ENCODE results near the gene WBP4. TPM values are rescaled to one million over a fixed set of nuclear protein-coding genes. Genes with fewer than 3 reads are reported as not detected.

The WBP4 gene
- polyA plus RNA-seq, 2 of the 4 experiments (the other 2 are of a cell fraction) = 9.0 to 13.9 TPM

- no peak overlapping the region for H3K27ac ChIP-seq
- H3K4me3 ChIP-seq = no peak overlapping the region
- DNase-seq (ENCODE audit: low read depth in 1 of 2, low spot score in 1 of 2) (no peak), ATAC-seq (no peak), FAIRE-seq (no peak)
- no peak overlapping the region for H3K4me2 ChIP-seq
- H3K4me1 ChIP-seq = peaks cover 36% of the 10 kb centered on the region
- ChIA-PET POLR2A (no interaction called here), CTCF (no interaction called here)
- WGBS (ENCODE audit: missing lambda C conversion rate) = 90% methylated on average over 4 of the region's 4 CpGs
- TF ChIP-seq ZFP36 (IDR thresholded peaks at IDR 0.05; ENCODE audit: borderline replicate concordance, partially characterized antibody) = no peak
- H3K9me3 ChIP-seq = peaks cover 4% of the 10 kb centered on the region; the same call in 1 of the 3 replicates
These were observed 11.5 kb upstream of the WBP4 start for GRCh38 chr13:41049480-41050440.

GRCh38 chr13:41052441-41052840, 8.9 kb upstream of the WBP4 start:
- WGBS (ENCODE audit: missing lambda C conversion rate) = 25% methylated on average over 3 of the region's 3 CpGs
- ATAC-seq (peak in 1 of 2 experiments; percentile 37; a peak in 1 of 6 replicates), DNase-seq (ENCODE audit: low read depth in 1 of 2, low spot score in 1 of 2) (peak in 1 of 2 experiments; percentile 34), FAIRE-seq (no peak)
- no peak overlapping the region for H3K4me3 ChIP-seq
- POLR2A ChIA-PET = no interaction called here
- H3K9me3 ChIP-seq = peaks cover 4% of the 10 kb centered on the region; the same call in 1 of the 3 replicates
- CTCF ChIA-PET = interaction anchor here (0.6 to 1.4 kb wide), 3 partner anchors 32 to 82 kb away, joined by 3 to 5 read pairs (median 3); no protein-coding TSS in a partner anchor
- peak overlapping the region; percentile 75 for H3K4me2 ChIP-seq
- no peak for TF ChIP-seq EHF (CRISPR knock-in tag; IDR thresholded peaks at IDR 0.05)
- TF ChIP-seq MYC (IDR thresholded peaks at IDR 0.05; ENCODE audit: borderline replicate concordance, low read length) = no peak
- H3K4me1 ChIP-seq = peaks cover 44% of the 10 kb centered on the region
- peak overlapping the region; percentile 71 to 84 for H3K27ac ChIP-seq

GRCh38 chr13:41053384-41053826, 7.9 kb upstream of the WBP4 start:
- Histone ChIP-seq H3K4me2 (peak overlapping the region; percentile 75), H3K4me1 (peaks cover 49% of the 10 kb centered on the region), H3K27ac (peak overlapping the region; percentile 71 to 84), H3K4me3 (no peak overlapping the region; the same call in 2 of the 3 replicates), H3K9me3 (0 out of 3 replicates have a peak, but pooled peaks cover 3% of the 10 kb centered on the region)
- TF ChIP-seq E2F6 (IDR thresholded peaks at IDR 0.05; ENCODE audit: borderline replicate concordance, low read depth) = no peak
- peak; percentile 57 to 60; a peak in 3 of 4 replicates for TF ChIP-seq CEBPB (IDR thresholded peaks at IDR 0.05)
- no peak for TF ChIP-seq POLR2AphosphoS2 (conservative IDR thresholded peaks at IDR 0.05; ENCODE audit: low read length)
- no peak for TF ChIP-seq SMC3 (IDR thresholded peaks at IDR 0.05)
- TF ChIP-seq FOSB (CRISPR knock-in tag; IDR thresholded peaks at IDR 0.05) = no peak
- DNase-seq (ENCODE audit: low read depth in 1 of 2, low spot score in 1 of 2) (peak in 1 of 2 experiments; percentile 20), FAIRE-seq (no peak), ATAC-seq (peak; percentile 35 to 45; a peak in 3 of 6 replicates)
- ChIA-PET POLR2A (no interaction called here), CTCF (interaction anchor here (0.6 to 2.8 kb wide), 15 partner anchors 9 to 246 kb away, joined by 3 to 8 read pairs (median 3); partner anchors contain the start of gene ELF1)
- WGBS (ENCODE audit: missing lambda C conversion rate) = 7% methylated on average over 2 of the region's 2 CpGs

GRCh38 chr13:41054212-41054877, 7.0 kb upstream of the WBP4 start:
- DNase-seq (ENCODE audit: low read depth in 1 of 2, low spot score in 1 of 2) (peak; percentile 22 to 61), FAIRE-seq (no peak), ATAC-seq (peak; percentile 75 to 79)
- ChIA-PET CTCF (interaction anchor here (0.6 to 2.8 kb wide), 28 partner anchors 10 to 992 kb away, joined by 3 to 8 read pairs (median 3); partner anchors contain the start of gene ELF1), POLR2A (no interaction called here)
- H3K4me1 ChIP-seq = peaks cover 55% of the 10 kb centered on the region
- H3K27ac ChIP-seq = peak overlapping the region; percentile 71 to 84; a peak in 4 of 6 replicates
- no peak overlapping the region; the same call in 2 of the 3 replicates for H3K4me3 ChIP-seq
- H3K4me2 ChIP-seq = peak overlapping the region; percentile 75
- no peaks in the 10 kb centered on the region for H3K9me3 ChIP-seq
- TF ChIP-seq SMC3 (IDR thresholded peaks at IDR 0.05) = peak; percentile 37; the same call in 1 of the 3 replicates
- peak; percentile 36 to 50 for TF ChIP-seq RAD21 (conservative IDR thresholded peaks at IDR 0.05 in 1 of 2, IDR thresholded peaks at IDR 0.05 in 1 of 2)
- peak; percentile 63 for TF ChIP-seq CTCF (IDR thresholded peaks at IDR 0.05)
- no peak for TF ChIP-seq ZC3H11A (IDR thresholded peaks at IDR 0.05)
- WGBS (ENCODE audit: missing lambda C conversion rate) = 24% methylated on average over 9 of the region's 9 CpGs

All from A549 (cell line).